DOHH2 (cell line): ENCODE measurements around the gene ZNF2.
A peak's percentile ranks its signal among the peaks of the same experiment; 100 is the strongest.

Experiments used
- H3F3A ChIP-seq: fragments of 200-600 bp; sonication (generic), shearing (Covaris generic); 2 replicates; pipeline ENCODE4 v1.6.0; 2016; ENCODE audit warnings: antibody characterized with exemption, mild to moderate bottlenecking; ENCODE audit not compliant: control insufficient read depth, insufficient read depth
- H3K27ac ChIP-seq: fragments of 200-600 bp; sonication (generic); 2 replicates; pipeline ENCODE4 v1.5.1; 2014; ENCODE audit warnings: low read depth, mild to moderate bottlenecking, low read length, moderate library complexity
- H3K27me3 ChIP-seq: fragments of 200-600 bp; sonication (generic); 2 replicates; pipeline ENCODE4 v1.6.1; 2014; ENCODE audit warnings: mild to moderate bottlenecking, low read length, mixed read lengths; ENCODE audit not compliant: control insufficient read depth
- H3K36me3 ChIP-seq: fragments of 200-600 bp; sonication (generic); 2 replicates; pipeline ENCODE4 v1.6.1; 2014; ENCODE audit warnings: mild to moderate bottlenecking, low read length, moderate library complexity, mixed read lengths; ENCODE audit not compliant: control insufficient read depth
- H3K4me1 ChIP-seq: fragments of 200-600 bp; sonication (generic); 2 replicates; pipeline ENCODE4 v1.6.1; 2014; ENCODE audit warnings: mild to moderate bottlenecking, low read length, mixed read lengths; ENCODE audit not compliant: control insufficient read depth
- H3K4me2 ChIP-seq: fragments of 200-600 bp; sonication (generic); 2 replicates; pipeline ENCODE4 v1.6.0; 2014; ENCODE audit warnings: mild to moderate bottlenecking, low read length, moderate library complexity
- H3K4me3 ChIP-seq: fragments of 200-600 bp; sonication (generic); 2 replicates; pipeline ENCODE4 v1.5.1; 2014; ENCODE audit warnings: mild to moderate bottlenecking, low read length, mixed read lengths
- H3K79me2 ChIP-seq: fragments of 200-600 bp; sonication (generic); 2 replicates; pipeline ENCODE4 v1.6.1; 2014; ENCODE audit warnings: mild to moderate bottlenecking, low read length, mixed read lengths; ENCODE audit not compliant: control insufficient read depth
- H3K9me2 ChIP-seq: fragments of 200-600 bp; sonication (generic); replicated peaks from 2 replicates; pipeline ENCODE4 v1.6.1; 2014; ENCODE audit warnings: mild to moderate bottlenecking, low read length, mixed read lengths; ENCODE audit not compliant: control insufficient read depth
- H3K9me3 ChIP-seq: fragments of 200-600 bp; sonication (generic); 2 replicates; pipeline ENCODE4 v1.6.1; 2014; ENCODE audit warnings: antibody characterized with exemption, low read length, mixed read lengths; ENCODE audit not compliant: control insufficient read depth, insufficient read depth
- H4K20me1 ChIP-seq: fragments of 200-600 bp; sonication (generic); 2 replicates; pipeline ENCODE4 v1.6.0; 2014; ENCODE audit warnings: low read depth, mild to moderate bottlenecking, antibody characterized with exemption, low read length, moderate library complexity; ENCODE audit not compliant: control insufficient read depth, insufficient read depth
- CTCF ChIP-seq: fragments of 200-600 bp; sonication (generic); IDR thresholded peaks from one replicate; pipeline ENCODE4 v1.5.1; 2014; ENCODE audit warnings: antibody characterized with exemption, mild to moderate bottlenecking, low read depth, low read length; ENCODE audit not compliant: poor library complexity, severe bottlenecking
- EZH2phosphoT487 ChIP-seq: fragments of 200-600 bp; sonication (generic); IDR thresholded peaks from 2 replicates; pipeline ENCODE4 v1.6.1; 2017; ENCODE audit warnings: borderline replicate concordance, mild to moderate bottlenecking, antibody characterized with exemption, low read length, moderate library complexity, mixed read lengths

ZNF2 gene

GRCh38 chr2:95159690-95160449 lies 5.7 kb upstream of the ZNF2 start, which contains the start of gene ZNF514:
ZNF514 (minus strand) TSS chr2:95159848; CDS start chr2:95153253, 6,595 bp downstream.
- Histone ChIP-seq H3K9me2 (no peaks in the 10 kb centered on the region), H3F3A (peaks cover 5% of the 10 kb centered on the region; the same call in 1 of the 2 replicates), H4K20me1 (no peaks in the 10 kb centered on the region), H3K27me3 (no peaks in the 10 kb centered on the region), H3K4me2 (peak within 1 kb of the TSS; percentile 84), H3K27ac (no peak within 1 kb of the TSS), H3K4me3 (peak within 1 kb of the TSS; percentile 83), H3K9me3 (no peaks in the 10 kb centered on the region), H3K36me3 (no peaks in the 10 kb centered on the region; the same call in 1 of the 2 replicates), H3K4me1 (peaks cover 25% of the 10 kb centered on the region), H3K79me2 (peaks cover 13% of the 10 kb centered on the region)
- TF ChIP-seq EZH2phosphoT487 (no peak), CTCF (no peak)

- TF ChIP-seq CTCF (no peak), EZH2phosphoT487 (no peak)
- H3K4me3 ChIP-seq: peak overlapping the region; percentile 98
- peak overlapping the region; percentile 25; the same call in 1 of the 2 replicates for H3K27ac ChIP-seq
- H3K27me3 ChIP-seq: no peaks in the 10 kb centered on the region
- no peaks in the 10 kb centered on the region for H3K9me3 ChIP-seq
- no peaks in the 10 kb centered on the region for H4K20me1 ChIP-seq
- H3K4me1 ChIP-seq: peaks cover 24% of the 10 kb centered on the region
- peaks cover 6% of the 10 kb centered on the region; the same call in 1 of the 2 replicates for H3K36me3 ChIP-seq
- peaks cover 5% of the 10 kb centered on the region; the same call in 1 of the 2 replicates for H3F3A ChIP-seq
- H3K9me2 ChIP-seq: no peaks in the 10 kb centered on the region
- peaks cover 35% of the 10 kb centered on the region for H3K79me2 ChIP-seq
- peak overlapping the region; percentile 96 for H3K4me2 ChIP-seq
Observed at GRCh38 chr2:95165030-95165370, 609 bp upstream of the ZNF2 start.

- H3K27ac ChIP-seq: no peak overlapping the region
- H3K36me3 ChIP-seq: peaks cover 6% of the 10 kb centered on the region; the same call in 1 of the 2 replicates
- H3K4me3 ChIP-seq: peak overlapping the region; percentile 98
- H3K4me1 ChIP-seq: peaks cover 22% of the 10 kb centered on the region
- H3K4me2 ChIP-seq: peak overlapping the region; percentile 96
- no peaks in the 10 kb centered on the region for H3K9me3 ChIP-seq
- H4K20me1 ChIP-seq: no peaks in the 10 kb centered on the region
- no peaks in the 10 kb centered on the region for H3K9me2 ChIP-seq
- H3K27me3 ChIP-seq: no peaks in the 10 kb centered on the region
- TF ChIP-seq CTCF (no peak), EZH2phosphoT487 (no peak)
- H3K79me2 ChIP-seq: peaks cover 35% of the 10 kb centered on the region
- H3F3A ChIP-seq: 0 out of 2 replicates have a peak, but pooled peaks cover 2% of the 10 kb centered on the region
Observed at GRCh38 chr2:95166065-95166763, 605 bp downstream of the ZNF2 start.
